CD4-positive, CD25-positive, alpha-beta regulatory T cell (primary cell): ENCODE measurements around the gene IQSEC3. TPM values are rescaled to one million over a fixed set of nuclear protein-coding genes. Genes with fewer than 3 reads are reported as not detected.

Experiments
- ATAC-seq, 2 donors: fragments of 150-1000 bp; cut with Tn5 transposase; one replicate each; pipeline ENCODE4 v1.10.0; 2021; ENCODE audit warnings: low read depth in 2 of 2, moderate number of reproducible peaks in 2 of 2, moderate library complexity in 1 of 2
- DNase-seq, 3 donors: peaks; one replicate each; pipeline versions ENCODE4 v3.0.0 to v3.0.0-alpha.2; 2012 to 2022; ENCODE audit warnings: mixed read lengths in 1 of 3
- H3K27ac ChIP-seq: one replicate; pipeline ENCODE4 v1.7.0; 2013; ENCODE audit warnings: mild to moderate bottlenecking, low read length; ENCODE audit not compliant: insufficient read depth, poor library complexity, severe bottlenecking
- H3K27me3 ChIP-seq: one replicate; pipeline ENCODE4 v1.7.0; 2013; ENCODE audit warnings: low read length; ENCODE audit not compliant: control insufficient read depth, insufficient read depth
- H3K36me3 ChIP-seq: one replicate; pipeline ENCODE4 v1.7.0; 2013; ENCODE audit warnings: mild to moderate bottlenecking, low read length, moderate library complexity; ENCODE audit not compliant: control insufficient read depth, insufficient read depth
- H3K4me1 ChIP-seq: 2 replicates; pipeline ENCODE4 v1.7.0; 2013; ENCODE audit warnings: mild to moderate bottlenecking, low read length; ENCODE audit not compliant: insufficient read depth, control insufficient read depth, poor library complexity, severe bottlenecking
- H3K4me3 ChIP-seq: one replicate; pipeline ENCODE4 v1.7.0; 2013; ENCODE audit warnings: low read depth, mild to moderate bottlenecking, low read length, moderate library complexity
- H3K9me3 ChIP-seq, 2 experiments: 1 replicate in 1 of 2; 2 replicates in 1 of 2; pipeline ENCODE4 v1.7.0; 2013; ENCODE audit warnings: low read length in 2 of 2, mild to moderate bottlenecking in 1 of 2, moderate library complexity in 1 of 2; ENCODE audit not compliant: control insufficient read depth in 2 of 2
- H3K27ac Mint-ChIP-seq, 3 donors: one replicate each; pipeline ENCODE4 v1.8.0; 2020 to 2022; ENCODE audit warnings: mild to moderate bottlenecking in 3 of 3, mixed read lengths in 3 of 3, moderate library complexity in 2 of 3
- H3K27me3 Mint-ChIP-seq: one replicate; pipeline ENCODE4 v1.8.0; 2022; ENCODE audit warnings: mild to moderate bottlenecking, mixed read lengths
- H3K36me3 Mint-ChIP-seq: one replicate; pipeline ENCODE4 v1.8.0; 2020; ENCODE audit warnings: mixed read lengths
- H3K4me1 Mint-ChIP-seq, 4 donors: one replicate each; pipeline ENCODE4 v1.8.0; 2020 to 2022; ENCODE audit warnings: mixed read lengths in 4 of 4, mild to moderate bottlenecking in 1 of 4
- H3K4me3 Mint-ChIP-seq, 4 donors: one replicate each; pipeline ENCODE4 v1.8.0; 2020 to 2022; ENCODE audit warnings: mild to moderate bottlenecking in 4 of 4, mixed read lengths in 4 of 4, moderate library complexity in 3 of 4
- H3K9me3 Mint-ChIP-seq, 7 donors: one replicate each; pipeline ENCODE4 v1.8.0; 2020 to 2022; ENCODE audit warnings: mixed read lengths in 7 of 7, mild to moderate bottlenecking in 3 of 7, moderate library complexity in 2 of 7
- polyA plus RNA-seq, 4 donors: library from polyadenylated mRNA; unstranded; fragments of 300-500 nt; fragmentation: Illumina TruSeq; gene quantifications; one replicate each; pipeline ENCODE4 v1.2.3, GENCODE V29; 2021
- total RNA-seq: library from RNA; stranded (reverse); gene quantifications from one replicate; pipeline ENCODE4 v1.2.3, GENCODE V29; 2022

The IQSEC3 gene
- total and polyA plus RNA-seq, 5 donors from 2014 or later: 0.05 to 0.15 TPM; not detected in 3

DNA sequence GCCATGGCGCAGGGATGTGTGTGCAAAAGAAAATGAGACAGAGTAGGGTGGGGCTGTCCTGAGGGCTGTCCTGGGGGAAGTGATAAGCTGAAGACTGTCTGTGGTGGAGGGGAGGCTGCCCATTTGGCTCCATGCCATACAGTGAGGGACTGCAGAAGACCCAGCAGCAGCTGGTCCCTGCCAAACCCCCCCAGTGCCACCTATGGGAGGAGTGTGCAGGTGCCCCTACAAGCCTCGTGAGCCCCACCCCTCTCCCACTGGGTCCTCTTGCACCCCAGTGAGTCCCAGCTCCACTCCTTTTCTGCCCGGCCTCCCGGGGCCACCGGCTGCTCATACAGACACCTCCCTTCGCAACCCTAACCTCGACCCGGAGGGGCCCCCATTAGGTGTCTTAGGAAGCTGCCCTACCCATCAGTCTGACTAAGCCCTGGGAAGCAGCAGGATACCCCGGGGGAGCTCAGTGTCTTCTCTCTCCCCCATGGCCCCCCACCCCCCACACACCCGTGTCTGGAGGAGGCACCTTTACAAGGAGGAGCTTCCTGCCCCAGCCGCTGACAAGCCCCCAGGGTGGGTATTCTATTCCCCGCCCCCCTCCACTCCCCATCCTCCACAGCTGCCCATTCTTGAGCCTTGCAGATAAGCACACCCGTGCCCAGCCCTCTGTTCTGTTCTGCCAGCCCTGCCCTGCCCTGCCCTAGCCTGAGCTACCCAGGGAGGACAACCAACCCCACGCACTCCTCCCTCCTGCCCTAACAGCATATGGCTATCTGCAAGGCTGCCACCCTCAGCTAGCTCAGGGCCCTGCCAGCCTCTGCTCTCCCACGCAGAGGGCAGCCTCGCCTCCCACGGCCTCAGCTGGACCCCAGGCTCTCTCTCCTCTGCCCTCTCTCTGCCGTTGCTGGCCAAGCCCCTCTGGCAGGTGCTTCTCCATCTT is 105.4 kb downstream of the IQSEC3 start:
- Histone ChIP-seq H3K36me3 (no peaks in the 10 kb centered on the region), H3K4me3 (no peak overlapping the region), H3K27ac (no peak overlapping the region), H3K4me1 (no peaks in the 10 kb centered on the region), H3K9me3 (no peaks in the 10 kb centered on the region), H3K27me3 (no peaks in the 10 kb centered on the region)
- peaks cover 0 to 4% (median 0%) of the 10 kb centered on the region in 4 donors for H3K4me1 Mint-ChIP-seq
- ATAC-seq: no peak
- DNase-seq: no peak
- no peak overlapping the region for H3K4me3 Mint-ChIP-seq
- H3K36me3 Mint-ChIP-seq: no peaks in the 10 kb centered on the region
- H3K27me3 Mint-ChIP-seq: peaks cover 9% of the 10 kb centered on the region
- H3K9me3 Mint-ChIP-seq: peaks cover 0 to 1% (median 0%) of the 10 kb centered on the region in 7 donors
- H3K27ac Mint-ChIP-seq: no peak overlapping the region

DNA sequence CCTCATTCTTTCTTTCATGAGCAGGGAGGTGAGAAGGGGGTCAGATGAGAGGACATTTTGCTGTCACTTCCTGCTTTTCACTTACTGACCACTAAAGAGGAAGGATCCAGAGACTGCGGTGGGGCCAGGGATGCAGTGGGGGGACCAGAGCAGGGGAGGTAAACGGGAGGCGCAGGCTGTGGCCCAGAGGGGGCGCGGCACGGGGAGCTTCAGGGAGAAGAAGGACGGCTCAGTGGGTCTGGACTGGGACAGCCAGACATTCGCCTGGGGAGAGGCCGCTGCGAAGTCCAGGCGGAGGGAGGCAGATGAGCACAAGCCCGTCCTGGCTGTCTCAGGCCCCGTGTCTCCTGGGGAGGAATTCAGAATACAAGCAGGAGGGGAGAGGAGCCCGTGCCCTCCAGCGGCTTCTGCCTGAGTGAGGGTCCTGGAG is 106.2 kb downstream of the IQSEC3 start:
- Mint-ChIP-seq H3K9me3 (peaks cover 0 to 1% (median 0%) of the 10 kb centered on the region in 7 donors), H3K27me3 (peaks cover 4% of the 10 kb centered on the region), H3K4me1 (peaks cover 0 to 4% (median under 1%) of the 10 kb centered on the region in 4 donors), H3K27ac (peak overlapping the region in 1 of 3 donors; percentile 56), H3K4me3 (no peak overlapping the region), H3K36me3 (no peaks in the 10 kb centered on the region)
- Histone ChIP-seq H3K36me3 (no peaks in the 10 kb centered on the region), H3K9me3 (no peaks in the 10 kb centered on the region), H3K4me3 (no peak overlapping the region), H3K27me3 (no peaks in the 10 kb centered on the region), H3K4me1 (no peaks in the 10 kb centered on the region), H3K27ac (no peak overlapping the region)
- no peak for ATAC-seq
- DNase-seq: no peak

DNA sequence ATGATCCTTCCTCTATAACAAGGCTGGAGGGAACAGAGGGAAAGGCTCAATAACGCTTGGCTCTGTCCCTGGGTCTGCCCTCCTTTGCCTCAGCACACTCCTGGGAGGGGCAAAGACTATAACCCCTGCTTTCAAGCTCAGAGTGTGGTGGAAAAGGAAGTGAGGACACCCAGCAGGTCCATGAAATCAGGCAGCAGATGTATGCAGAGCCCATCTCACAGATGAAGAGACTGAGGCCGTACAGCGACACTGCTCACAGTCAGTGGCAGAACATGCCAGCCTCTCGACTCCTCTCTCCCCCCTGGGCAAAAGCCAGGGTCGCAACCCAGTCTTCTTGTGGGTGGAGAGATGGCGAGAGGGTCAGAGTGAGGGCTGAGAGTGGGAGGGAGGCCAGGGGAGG is 107.6 kb downstream of the IQSEC3 start:
- Histone ChIP-seq H3K36me3 (no peaks in the 10 kb centered on the region), H3K27me3 (no peaks in the 10 kb centered on the region), H3K9me3 (no peaks in the 10 kb centered on the region), H3K4me1 (no peaks in the 10 kb centered on the region), H3K4me3 (no peak overlapping the region), H3K27ac (no peak overlapping the region)
- Mint-ChIP-seq H3K27me3 (peaks cover 5% of the 10 kb centered on the region), H3K4me3 (no peak overlapping the region), H3K27ac (no peak overlapping the region), H3K36me3 (no peaks in the 10 kb centered on the region), H3K4me1 (peaks cover 0 to 4% (median 1%) of the 10 kb centered on the region in 4 donors), H3K9me3 (peaks cover 0 to 1% (median 0%) of the 10 kb centered on the region in 7 donors)
- ATAC-seq: no peak
- DNase-seq: no peak

DNA sequence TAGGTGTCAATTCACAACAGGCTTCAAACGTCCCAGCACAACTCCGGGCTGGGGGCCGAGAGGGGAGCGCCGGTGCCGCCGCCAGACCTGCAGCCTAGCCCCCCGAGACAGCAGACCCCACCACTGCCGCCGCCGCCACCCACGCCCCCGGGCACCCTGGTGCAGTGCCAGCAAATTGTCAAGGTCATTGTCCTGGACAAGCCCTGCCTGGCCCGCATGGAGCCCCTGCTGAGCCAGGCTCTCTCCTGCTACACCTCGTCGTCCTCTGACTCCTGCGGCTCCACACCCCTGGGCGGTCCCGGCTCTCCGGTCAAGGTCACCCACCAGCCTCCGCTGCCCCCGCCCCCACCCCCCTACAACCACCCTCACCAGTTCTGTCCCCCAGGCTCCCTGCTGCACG is 108.0 kb downstream of the IQSEC3 start:
- Mint-ChIP-seq H3K27ac (no peak overlapping the region), H3K9me3 (peaks cover 0 to 1% (median 0%) of the 10 kb centered on the region in 7 donors), H3K27me3 (peaks cover 5% of the 10 kb centered on the region), H3K4me3 (no peak overlapping the region), H3K4me1 (peaks cover 0 to 4% (median 0%) of the 10 kb centered on the region in 4 donors), H3K36me3 (no peaks in the 10 kb centered on the region)
- Histone ChIP-seq H3K9me3 (no peaks in the 10 kb centered on the region), H3K4me1 (no peaks in the 10 kb centered on the region), H3K4me3 (no peak overlapping the region), H3K27me3 (no peaks in the 10 kb centered on the region), H3K27ac (no peak overlapping the region), H3K36me3 (no peaks in the 10 kb centered on the region)
- no peak for ATAC-seq
- no peak for DNase-seq

GRCh38 chr12:175250-175649 is 108.7 kb downstream of the IQSEC3 start:
- H3K4me3 ChIP-seq: no peak overlapping the region
- H3K27me3 ChIP-seq: no peaks in the 10 kb centered on the region
- no peaks in the 10 kb centered on the region for H3K4me1 ChIP-seq
- Mint-ChIP-seq H3K27me3 (peaks cover 5% of the 10 kb centered on the region), H3K4me3 (no peak overlapping the region), H3K36me3 (no peaks in the 10 kb centered on the region), H3K27ac (peak overlapping the region in 1 of 3 donors; percentile 20), H3K4me1 (peaks cover 0 to 5% (median 2%) of the 10 kb centered on the region in 4 donors), H3K9me3 (no peaks in the 10 kb centered on the region)
- H3K36me3 ChIP-seq: no peaks in the 10 kb centered on the region
- DNase-seq: no peak
- H3K9me3 ChIP-seq: no peaks in the 10 kb centered on the region
- H3K27ac ChIP-seq: no peak overlapping the region
- ATAC-seq: no peak

DNA sequence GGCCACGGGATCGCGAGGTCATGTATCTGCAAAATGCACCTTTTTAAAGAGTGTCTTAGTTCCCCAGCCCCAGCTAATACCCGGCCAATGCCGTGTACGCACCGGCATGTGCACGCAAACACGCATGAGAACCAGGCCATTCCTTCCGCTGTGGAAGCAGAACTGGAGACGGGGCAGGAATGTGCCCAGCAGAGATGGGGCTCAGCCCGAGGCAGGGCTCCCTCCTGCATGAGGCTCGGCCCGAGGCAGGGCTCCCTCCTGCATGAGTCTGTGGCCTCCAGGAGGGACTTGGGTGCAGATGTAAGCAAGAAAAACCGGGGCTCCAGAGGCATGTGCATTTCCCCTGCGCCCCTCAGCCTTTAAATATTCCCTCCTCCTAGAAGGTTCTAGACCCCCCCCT is 109.2 kb downstream of the IQSEC3 start:
- Mint-ChIP-seq H3K9me3 (no peaks in the 10 kb centered on the region), H3K4me1 (peaks cover 0 to 7% (median 3%) of the 10 kb centered on the region in 4 donors), H3K4me3 (no peak overlapping the region), H3K27me3 (peaks cover 5% of the 10 kb centered on the region), H3K27ac (no peak overlapping the region), H3K36me3 (no peaks in the 10 kb centered on the region)
- Histone ChIP-seq H3K4me1 (no peaks in the 10 kb centered on the region), H3K27ac (no peak overlapping the region), H3K27me3 (no peaks in the 10 kb centered on the region), H3K4me3 (no peak overlapping the region), H3K36me3 (no peaks in the 10 kb centered on the region), H3K9me3 (no peaks in the 10 kb centered on the region)
- DNase-seq (no peak), ATAC-seq (no peak)

- DNase-seq: no peak
- no peak overlapping the region for H3K4me3 Mint-ChIP-seq
- Histone ChIP-seq H3K4me3 (no peak overlapping the region), H3K27ac (no peak overlapping the region), H3K9me3 (no peaks in the 10 kb centered on the region), H3K4me1 (no peaks in the 10 kb centered on the region), H3K27me3 (no peaks in the 10 kb centered on the region), H3K36me3 (no peaks in the 10 kb centered on the region)
- no peaks in the 10 kb centered on the region for H3K9me3 Mint-ChIP-seq
- peaks cover 5% of the 10 kb centered on the region for H3K27me3 Mint-ChIP-seq
- ATAC-seq: no peak
- no peaks in the 10 kb centered on the region for H3K36me3 Mint-ChIP-seq
- peaks cover 0 to 7% (median 3%) of the 10 kb centered on the region in 4 donors for H3K4me1 Mint-ChIP-seq
- no peak overlapping the region for H3K27ac Mint-ChIP-seq
Measured at GRCh38 chr12:176321-177181, 110.0 kb downstream of the IQSEC3 start.
